Adrenal gland (tissue), 19 donors: ENCODE measurements around the gene CENPV. TPM values are rescaled to one million over a fixed set of nuclear protein-coding genes. Genes with fewer than 3 reads are reported as not detected.
"Not testable (repeated sequence)": the region's sequence is repeated elsewhere in the genome, so short reads cannot be mapped to it uniquely, and the experiment has no call there.

ENCODE experiments used
- DNase-seq, 7 donors: peaks; one replicate each; pipeline ENCODE4 v3.0.0-alpha.2; 2019 to 2020
- H3K27ac ChIP-seq, 5 donors: fragments of 200-600 bp; sonication (generic) in 4 of 5; 1 replicate in 3 of 5; 2 replicates in 2 of 5; pipeline versions ENCODE4 v1.5.1 to v1.8.0; 2016 to 2020; ENCODE audit warnings: mild to moderate bottlenecking in 1 of 5
- H3K27me3 ChIP-seq: fragments of 200-600 bp; 2 replicates; pipeline ENCODE4 v1.8.0; 2021
- H3K36me3 ChIP-seq, 2 donors: fragments of 200-600 bp; replicated peaks in 1 of 2; 1 replicate in 1 of 2; 2 replicates in 1 of 2; pipeline versions ENCODE4 v1.5.1 to v1.8.0; 2018 to 2022
- H3K4me1 ChIP-seq, 2 donors: fragments of 200-600 bp; replicated peaks in 1 of 2; 1 replicate in 1 of 2; 2 replicates in 1 of 2; pipeline versions ENCODE4 v1.5.1 to v1.8.0; 2018 to 2021
- H3K4me3 ChIP-seq, 4 donors: fragments of 200-600 bp; sonication (generic) in 3 of 4; one replicate each; pipeline ENCODE4 v1.5.1; 2016 to 2018
- H3K9me3 ChIP-seq, 3 donors: fragments of 200-600 bp; sonication (generic) in 1 of 3; replicated peaks in 1 of 3; 1 replicate in 2 of 3; 2 replicates in 1 of 3; pipeline versions ENCODE4 v1.5.1 to v1.8.0; 2016 to 2021
- CTCF ChIP-seq, 6 experiments: fragments of 450-650 bp in 4 of 6; fragments of 200-600 bp in 2 of 6; sonication (generic) in 1 of 6; IDR thresholded peaks; 1 replicate in 5 of 6; 2 replicates in 1 of 6; pipeline versions ENCODE4 v1.5.1 to v1.8.0; 2016 to 2021; ENCODE audit warnings: antibody characterized with exemption in 6 of 6, mild to moderate bottlenecking in 2 of 6, moderate library complexity in 1 of 6
- POLR2A ChIP-seq, 2 donors: fragments of 450-650 bp; IDR thresholded peaks; one replicate each; pipeline ENCODE4 v1.6.1; 2017; ENCODE audit warnings: antibody characterized with exemption in 2 of 2, mild to moderate bottlenecking in 2 of 2, moderate library complexity in 1 of 2
- WGBS, 4 donors: extraction: QIAGEN DNeasy Blood & Tissue Kit in 2 of 4; methylation state at CpG; one replicate each; pipeline versions ENCODE4 v1.1.5 to v1.1.7; 2013 to 2017; 5-methylcytosine and 5-hydroxymethylcytosine counted together
- intact Hi-C, 2 donors: fragments of 100-400 bp; cut with DNase I; formaldehyde crosslinking; loops; one replicate each; pipeline versions ENCODE4 v1.14.1 to v1.15.0; 2022 to 2023
- long read RNA-seq, 10 donors: library from polyadenylated mRNA in 3 of 10; unstranded in 2 of 10; stranded (forward) in 1 of 10; transcript quantifications; one replicate each; pipeline ENCODE4 v2.0.0 and lab custom pipeline, GENCODE V29; 2021 to 2026
- polyA plus RNA-seq, 3 donors: library from polyadenylated mRNA; stranded (reverse); fragments of 200-250 nt in 2 of 3; fragments of 350-450 nt in 1 of 3; fragmentation: Illumina TruSeq in 1 of 3; extraction: RNeasy Lipid Tissue Mini Kit (QIAGEN cat#74804) in 1 of 3; gene quantifications; one replicate each; pipeline ENCODE4 v1.2.3, GENCODE V29; 2013 to 2014
- total RNA-seq, 9 donors: library from RNA; depleted of rRNA in 4 of 9; stranded (reverse); fragments of >200 nt in 4 of 9; fragments of 120-200 nt in 1 of 9; fragmentation: NEBNext Ultra II Directional in 1 of 9; extraction: Animal tissue kit (Norgen Biotek cat#: 25700) in 1 of 9; gene quantifications; one replicate each; pipeline versions ENCODE4 v1.1.0 to v1.2.4, GENCODE V29; 2013 to 2023
- donor health status: healthy with polysubstance abuse.
- donor health status: Bipolar disorder and iron deficiency.
- donor health status: DM: yes; HTN: yes; CAD: no.
- donor health status: DM: no; HTN: no; CAD: no.
- donor health status: DM: no; HTN: no; CAD: no.
- donor health status: DM: yes; HTN: yes; CAD: no.

The CENPV gene
- total RNA-seq, result 10 to 100 TPM; 19.9 to 31.7 (median 26.5) TPM
- polyA plus RNA-seq, result 10 to 100 TPM; 28.1 to 37.9 (median 32.9) TPM
- long read RNA-seq, donor 1, transcript CENPV-201 (5 exons, 1,165 nt), result major isoform, 5 of 2,852 reads
- long read RNA-seq, donor 1, partial matches to known transcripts, result 2,587 of 2,852 reads
- long read RNA-seq, donor 1, other reads (novel, unspliced or antisense), result 253 of 2,852 reads
- long read RNA-seq, donor 2, partial matches to known transcripts, result 0 of 5 reads
- long read RNA-seq, donor 2, other reads (novel, unspliced or antisense), result 0 of 5 reads
- long read RNA-seq, donor 3, transcript CENPV-201 (5 exons, 1,165 nt), result major isoform, 5 of 1,290 reads
- long read RNA-seq, donor 3, partial matches to known transcripts, result 1,098 of 1,290 reads
- long read RNA-seq, donor 3, other reads (novel, unspliced or antisense), result 183 of 1,290 reads
- long read RNA-seq, donor 4, partial matches to known transcripts, result 1 of 1 reads
- long read RNA-seq, donor 4, other reads (novel, unspliced or antisense), result 0 of 1 reads
- long read RNA-seq, donor 5, transcript CENPV-203 (5 exons, 1,770 nt), result minor isoform, 8 of 38 reads
- long read RNA-seq, donor 5, transcript CENPV-201 (5 exons, 1,165 nt), result major isoform, 18 of 38 reads
- long read RNA-seq, donor 5, partial matches to known transcripts, result 6 of 38 reads
- long read RNA-seq, donor 5, other reads (novel, unspliced or antisense), result 5 of 38 reads
- long read RNA-seq, donor 6, result 0 reads
- long read RNA-seq, donor 7, partial matches to known transcripts, result 0 of 3 reads
- long read RNA-seq, donor 7, other reads (novel, unspliced or antisense), result 0 of 3 reads
- long read RNA-seq, donor 8, transcript CENPV-201 (5 exons, 1,165 nt), result major isoform, 8 of 791 reads
- long read RNA-seq, donor 8, partial matches to known transcripts, result 501 of 791 reads
- long read RNA-seq, donor 8, other reads (novel, unspliced or antisense), result 278 of 791 reads
- long read RNA-seq, donor 9, partial matches to known transcripts, result 0 of 5 reads
- long read RNA-seq, donor 9, other reads (novel, unspliced or antisense), result 0 of 5 reads
- long read RNA-seq, donor 10, partial matches to known transcripts, result 2,096 of 2,195 reads
- long read RNA-seq, donor 10, other reads (novel, unspliced or antisense), result 93 of 2,195 reads

GRCh38 chr17:16353317-16354174, at the start of gene CENPV:
CENPV (minus strand) TSS chr17:16353469; CDS start chr17:16353436, 33 bp downstream.
- DNase-seq, result peak in 6 of 7 donors; percentile 37 to 56 (median 42)
- 15 to 74% (median 48%) methylated on average over 17 to 82 of the region's 83 CpGs for WGBS, 4 donors

DNA sequence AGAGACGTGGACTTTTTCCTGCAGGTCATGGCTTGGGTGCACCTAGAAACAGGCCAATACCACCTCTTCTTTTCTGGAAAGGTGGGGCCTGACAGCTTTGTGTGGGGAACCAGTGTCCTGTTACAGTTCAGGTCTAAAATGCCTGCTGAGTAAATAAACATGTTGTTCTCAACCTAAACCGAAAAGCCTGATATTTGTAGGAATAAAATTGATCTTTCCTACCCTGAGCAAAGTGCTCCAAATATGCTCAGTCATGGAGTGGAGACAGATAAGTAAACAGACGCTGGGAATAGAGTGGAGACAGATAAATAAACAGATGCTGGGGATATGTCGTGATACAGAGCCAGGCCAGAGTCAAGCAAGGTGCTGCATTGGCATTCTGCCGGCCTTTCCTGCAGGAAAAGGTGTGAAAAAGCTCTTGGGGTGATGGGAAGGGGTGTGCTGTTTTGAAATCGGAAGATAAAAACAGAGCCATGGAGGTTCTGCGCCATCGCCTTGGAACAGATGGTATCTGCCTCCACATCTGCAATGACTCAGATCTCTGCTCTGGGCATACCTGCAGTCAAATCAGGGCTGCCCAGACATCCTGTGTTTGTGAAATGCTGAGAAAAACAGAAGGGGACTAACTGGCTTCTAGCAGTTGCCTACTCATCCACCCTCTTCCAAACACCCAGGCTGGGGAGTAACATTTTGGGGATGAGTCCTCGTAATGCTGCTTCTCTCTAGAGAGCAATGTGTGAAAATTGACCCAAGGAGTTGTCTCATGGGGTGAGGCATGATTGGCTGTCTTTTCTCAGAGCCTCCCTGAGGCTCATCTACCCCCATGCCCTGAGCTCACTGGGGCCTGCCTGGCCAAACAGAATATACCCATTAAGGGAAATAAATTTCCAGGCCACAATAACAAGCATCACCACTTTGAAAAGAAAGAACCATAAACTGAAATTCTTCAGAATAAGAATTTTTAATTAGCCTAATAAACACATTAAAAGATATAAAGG, 45.3 kb upstream of the CENPV start:
- H3K4me3 ChIP-seq, result no peak overlapping the region
- H3K27me3 ChIP-seq, result no peaks in the 10 kb centered on the region
- no peak overlapping the region for H3K27ac ChIP-seq
- peaks cover 0 to 4% of the 10 kb centered on the region in 2 donors for H3K4me1 ChIP-seq
- no peaks in the 10 kb centered on the region for H3K36me3 ChIP-seq
- peak in 1 of 7 donors; percentile 17 for DNase-seq
- no peaks in the 10 kb centered on the region for H3K9me3 ChIP-seq
- intact Hi-C loops, result no loop called here
- TF ChIP-seq POLR2A (IDR thresholded peaks at IDR 0.05) (no peak), CTCF (IDR thresholded peaks at IDR 0.05) (no peak)
- 56 to 79% (median 60%) methylated on average over 7 to 9 of the region's 9 CpGs for WGBS, 4 donors

More at GRCh38 chr17:16353317-16354174, at the start of gene CENPV:
- peak within 1 kb of the TSS in 3 of 5 donors; percentile 33 to 78 (median 73) for H3K27ac ChIP-seq
- H3K27me3 ChIP-seq, result no peaks in the 10 kb centered on the region
- intact Hi-C loops, result no loop called here
- H3K4me1 ChIP-seq, result peaks cover 7 to 13% of the 10 kb centered on the region in 2 donors
- TF ChIP-seq CTCF (IDR thresholded peaks at IDR 0.05), result peak in 2 of 6 experiments; percentile 25 to 37
- peak; percentile 30 to 48 for TF ChIP-seq POLR2A (IDR thresholded peaks at IDR 0.05)
- H3K9me3 ChIP-seq, result no peaks in the 10 kb centered on the region
- no peaks in the 10 kb centered on the region for H3K36me3 ChIP-seq
- peak within 1 kb of the TSS in 3 of 4 donors; percentile 31 to 89 (median 68) for H3K4me3 ChIP-seq

DNA sequence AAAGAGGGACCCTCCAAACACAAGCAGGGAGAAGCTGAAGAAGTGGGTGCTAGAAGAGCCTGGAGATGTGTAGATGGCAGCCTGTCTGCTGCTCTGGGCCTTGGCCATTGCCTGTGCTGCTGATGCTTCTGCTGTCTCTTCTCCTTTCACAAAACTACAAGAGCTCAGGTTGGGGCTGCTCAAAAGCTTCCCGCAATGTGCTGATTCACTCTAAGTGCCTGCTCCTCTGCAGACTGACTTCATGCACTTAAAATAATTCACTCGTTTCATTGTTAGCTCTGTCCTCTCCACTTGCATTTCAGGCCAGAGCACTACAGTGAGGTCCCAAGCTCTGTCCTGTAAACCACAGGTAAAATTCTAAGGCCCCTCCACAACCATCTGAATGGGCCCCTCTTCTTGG, 43.4 kb upstream of the CENPV start:
- H3K27me3 ChIP-seq, H3K9me3 ChIP-seq, intact Hi-C loops, DNase-seq, H3K4me3 ChIP-seq, H3K36me3 ChIP-seq, H3K4me1 ChIP-seq: not testable (repeated sequence)
- H3K27ac ChIP-seq, result peak overlapping the region in 2 of 5 donors; percentile 53 to 86
- WGBS, 4 donors, result 71 to 100% (median 79%) methylated on average over 1 to 2 of the region's 2 CpGs

DNA sequence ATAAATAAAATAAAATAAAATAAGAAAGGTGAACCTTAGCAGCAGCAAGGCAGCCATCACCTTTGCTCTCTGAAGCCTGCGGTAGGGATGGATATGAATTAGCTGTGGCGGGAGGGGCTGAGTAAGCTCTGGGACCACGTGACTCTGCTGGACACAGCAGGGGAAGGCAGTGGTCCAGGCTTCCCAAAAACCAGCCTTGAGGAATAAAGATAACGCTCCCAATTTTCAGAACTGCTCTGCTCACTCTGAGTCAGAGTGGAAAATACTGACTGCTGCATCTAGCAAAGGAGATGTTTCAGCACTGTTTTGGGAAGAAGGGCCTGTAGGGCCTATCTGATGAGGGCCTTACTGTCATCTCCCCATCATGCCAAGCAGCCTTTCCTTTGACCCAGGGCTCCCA, 42.6 kb upstream of the CENPV start:
- H3K36me3 ChIP-seq, H3K4me1 ChIP-seq, H3K4me3 ChIP-seq, H3K9me3 ChIP-seq, intact Hi-C loops, H3K27me3 ChIP-seq: not testable (repeated sequence)
- peak in 5 of 7 donors; percentile 70 to 83 (median 78) for DNase-seq
- 30 to 51% (median 37%) methylated on average over 4 of the region's 4 CpGs for WGBS, 4 donors
- peak overlapping the region in 4 of 5 donors; percentile 2 to 86 (median 60) for H3K27ac ChIP-seq

GRCh38 chr17:16392491-16392890, 39.2 kb upstream of the CENPV start:
- H3K36me3 ChIP-seq, H3K27ac ChIP-seq, H3K4me1 ChIP-seq, intact Hi-C loops, H3K27me3 ChIP-seq, H3K9me3 ChIP-seq, H3K4me3 ChIP-seq, DNase-seq: not testable (repeated sequence)
- 84 to 93% (median 89%) methylated on average over 8 to 11 of the region's 11 CpGs for WGBS, 4 donors
